Measurements from ENCODE around the gene PCDHA4. TPM values are rescaled to one million over a fixed set of nuclear protein-coding genes. Genes with fewer than 3 reads are reported as not detected.

Gene PCDHA4
- total RNA-seq, 2 donors from 2014 or later: 0.43 to 0.63 TPM

DNA sequence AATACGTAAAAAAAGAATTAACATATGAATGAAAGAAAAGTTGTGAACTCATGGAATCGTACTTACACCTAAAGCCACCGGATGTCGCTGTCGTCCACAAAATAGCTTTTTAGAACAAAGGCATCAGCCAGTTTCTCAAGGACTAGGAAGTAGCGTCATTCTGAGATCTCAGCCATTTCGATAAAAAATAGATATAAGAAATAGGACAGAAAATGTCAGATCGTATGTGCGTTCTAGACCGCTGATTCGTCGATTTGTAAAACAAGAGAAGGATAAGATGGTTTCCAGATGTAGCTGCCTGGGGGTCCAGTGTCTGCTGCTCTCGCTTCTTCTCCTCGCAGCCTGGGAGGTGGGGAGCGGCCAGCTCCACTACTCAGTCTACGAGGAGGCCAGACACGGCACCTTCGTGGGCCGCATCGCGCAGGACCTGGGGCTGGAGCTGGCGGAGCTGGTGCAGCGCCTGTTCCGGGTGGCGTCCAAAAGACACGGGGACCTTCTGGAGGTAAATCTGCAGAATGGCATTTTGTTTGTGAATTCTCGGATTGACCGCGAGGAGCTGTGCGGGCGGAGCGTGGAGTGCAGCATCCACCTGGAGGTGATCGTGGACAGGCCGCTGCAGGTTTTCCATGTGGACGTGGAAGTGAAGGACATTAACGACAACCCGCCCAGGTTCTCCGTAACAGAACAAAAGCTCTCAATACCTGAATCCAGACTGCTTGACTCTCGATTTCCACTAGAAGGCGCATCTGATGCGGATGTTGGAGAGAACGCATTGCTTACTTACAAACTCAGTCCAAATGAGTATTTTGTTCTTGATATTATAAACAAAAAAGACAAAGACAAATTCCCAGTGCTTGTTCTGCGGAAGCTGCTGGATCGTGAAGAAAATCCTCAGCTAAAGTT, 49.2 kb downstream of the PCDHA4 start, which contains the start of gene PCDHA10:
TSS of gene PCDHA10 (plus strand) at position 126 of the 903 bp plus-strand sequence. CDS start at position 278, 152 bp downstream.
- Histone ChIP-seq H3K4me3 (peak within 1 kb of the TSS in 1 of 2 donors; percentile 36), H3K27me3 (no peaks in the 10 kb centered on the region), H3K4me1 (no peaks in the 10 kb centered on the region), H3K36me3 (no peaks in the 10 kb centered on the region), H3K27ac (no peak within 1 kb of the TSS), H3K9me3 (peaks cover 0 to 19% of the 10 kb centered on the region in 2 donors)
- peak in 1 of 2 donors; percentile 45 for TF ChIP-seq CTCF (IDR thresholded peaks at IDR 0.05)
- DNase-seq (ENCODE audit: low spot score): no peak

DNA sequence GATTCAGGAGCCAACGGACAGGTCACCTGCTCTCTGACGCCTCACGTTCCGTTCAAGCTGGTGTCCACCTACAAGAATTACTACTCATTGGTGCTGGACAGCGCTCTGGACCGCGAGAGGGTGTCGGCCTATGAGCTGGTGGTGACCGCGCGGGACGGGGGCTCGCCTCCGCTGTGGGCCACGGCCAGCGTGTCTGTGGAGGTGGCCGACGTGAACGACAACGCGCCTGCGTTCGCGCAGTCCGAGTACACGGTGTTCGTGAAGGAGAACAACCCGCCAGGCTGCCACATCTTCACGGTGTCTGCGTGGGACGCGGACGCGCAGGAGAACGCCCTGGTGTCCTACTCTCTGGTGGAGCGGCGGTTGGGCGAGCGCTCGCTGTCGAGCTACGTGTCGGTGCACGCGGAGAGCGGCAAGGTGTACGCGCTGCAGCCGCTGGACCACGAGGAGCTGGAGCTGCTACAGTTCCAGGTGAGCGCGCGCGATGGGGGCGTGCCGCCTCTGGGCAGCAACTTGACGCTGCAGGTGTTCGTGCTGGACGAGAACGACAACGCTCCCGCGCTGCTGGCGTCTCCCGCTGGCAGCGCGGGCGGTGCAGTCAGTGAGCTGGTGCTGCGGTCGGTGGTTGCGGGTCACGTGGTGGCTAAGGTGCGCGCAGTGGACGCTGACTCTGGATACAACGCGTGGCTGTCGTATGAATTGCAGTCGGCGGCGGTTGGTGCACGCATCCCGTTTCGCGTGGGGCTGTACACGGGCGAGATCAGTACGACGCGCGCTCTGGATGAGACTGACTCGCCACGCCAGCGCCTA, 50.5 kb downstream of the PCDHA4 start:
- peaks cover 0 to 29% of the 10 kb centered on the region in 2 donors for H3K9me3 ChIP-seq
- no peak for DNase-seq (ENCODE audit: low spot score)
- no peaks in the 10 kb centered on the region for H3K4me1 ChIP-seq
- H3K36me3 ChIP-seq: no peaks in the 10 kb centered on the region
- H3K27me3 ChIP-seq: no peaks in the 10 kb centered on the region
- no peak overlapping the region for H3K27ac ChIP-seq
- TF ChIP-seq CTCF (IDR thresholded peaks at IDR 0.05): no peak
- H3K4me3 ChIP-seq: no peak overlapping the region

DNA sequence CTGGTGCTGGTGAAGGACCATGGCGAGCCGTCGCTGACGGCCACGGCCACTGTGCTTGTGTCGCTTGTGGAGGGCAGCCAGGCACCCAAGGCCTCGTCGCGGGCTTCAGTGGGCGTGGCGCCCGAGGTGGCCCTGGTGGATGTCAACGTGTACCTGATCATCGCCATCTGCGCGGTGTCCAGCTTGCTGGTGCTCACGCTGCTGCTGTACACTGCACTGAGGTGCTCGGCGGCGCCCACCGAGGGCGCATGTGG, 51.0 kb downstream of the PCDHA4 start:
- Histone ChIP-seq H3K27me3 (no peaks in the 10 kb centered on the region), H3K4me3 (no peak overlapping the region), H3K4me1 (no peaks in the 10 kb centered on the region), H3K36me3 (no peaks in the 10 kb centered on the region), H3K27ac (no peak overlapping the region), H3K9me3 (peaks cover 0 to 32% of the 10 kb centered on the region in 2 donors)
- no peak for DNase-seq (ENCODE audit: low spot score)
- no peak for TF ChIP-seq CTCF (IDR thresholded peaks at IDR 0.05)

GRCh38 chr5:140862441-140863295, 55.8 kb downstream of the PCDHA4 start:
- Histone ChIP-seq H3K27me3 (no peaks in the 10 kb centered on the region), H3K4me3 (no peak overlapping the region), H3K36me3 (no peaks in the 10 kb centered on the region), H3K4me1 (no peaks in the 10 kb centered on the region), H3K27ac (no peak overlapping the region), H3K9me3 (peaks cover 0 to 26% of the 10 kb centered on the region in 2 donors)
- no peak for TF ChIP-seq CTCF (IDR thresholded peaks at IDR 0.05)
- DNase-seq (ENCODE audit: low spot score): no peak

Other genes with a start within 250 kb of the PCDHA4 start
- 10 to 100 TPM; 24.6 to 27.9 TPM for gene SRA1, start 249.6 kb upstream of the PCDHA4 start, total RNA-seq
- gene APBB3, start 242.5 kb upstream of the PCDHA4 start, total RNA-seq: 1 to 10 TPM; 7.4 to 8.3 TPM
- gene SLC35A4, start 242.2 kb upstream of the PCDHA4 start, total RNA-seq: 10 to 100 TPM; 47.4 to 63.9 TPM
- 10 to 100 TPM; 25.0 to 74.1 TPM for gene CD14, start 173.9 kb upstream of the PCDHA4 start, total RNA-seq
- gene TMCO6, start 167.6 kb upstream of the PCDHA4 start, total RNA-seq: 10 to 100 TPM; 10.6 to 26.0 TPM
- 10 to 100 TPM; 79.1 to 81.5 TPM for gene NDUFA2, start 159.4 kb upstream of the PCDHA4 start, total RNA-seq
- 100 to 1,000 TPM in 1 of 2 donors, 10 to 100 TPM in 1; 75.1 to 106 TPM for gene IK, start 159.2 kb upstream of the PCDHA4 start, total RNA-seq
- 10 to 100 TPM in 1 of 2 donors, 1 to 10 TPM in 1; 8.3 to 12.4 TPM for gene WDR55, start 142.2 kb upstream of the PCDHA4 start, total RNA-seq
- gene DND1, start 133.5 kb upstream of the PCDHA4 start, total RNA-seq: under 1 TPM in 1 of 2 donors, not detected in 1; 0.51 TPM
- gene HARS1, start 115.7 kb upstream of the PCDHA4 start, total RNA-seq: 10 to 100 TPM; 33.9 to 45.6 TPM
- 10 to 100 TPM; 14.5 to 16.2 TPM for gene HARS2, start 115.6 kb upstream of the PCDHA4 start, total RNA-seq
- 10 to 100 TPM; 21.2 to 33.7 TPM for gene ZMAT2, start 106.6 kb upstream of the PCDHA4 start, total RNA-seq
- not detected for gene PCDHA1, start 20.9 kb upstream of the PCDHA4 start, total RNA-seq
- under 1 TPM; 0.07 to 0.20 TPM for gene PCDHA2, start 12.2 kb upstream of the PCDHA4 start, total RNA-seq
- gene PCDHA3, start 6.0 kb upstream of the PCDHA4 start, total RNA-seq: under 1 TPM; 0.43 to 0.48 TPM
- under 1 TPM in 1 of 2 donors, not detected in 1; 0.16 TPM for gene PCDHA5, start 14.5 kb downstream of the PCDHA4 start, total RNA-seq
- gene PCDHA6, start 20.9 kb downstream of the PCDHA4 start, total RNA-seq: under 1 TPM; 0.20 to 0.82 TPM
- gene PCDHA7, start 27.2 kb downstream of the PCDHA4 start, total RNA-seq: under 1 TPM in 1 of 2 donors, not detected in 1; 0.07 TPM
- gene PCDHA8, start 34.1 kb downstream of the PCDHA4 start, total RNA-seq: not detected
- under 1 TPM in 1 of 2 donors, not detected in 1; 0.04 TPM for gene PCDHA9, start 41.3 kb downstream of the PCDHA4 start, total RNA-seq
- under 1 TPM; 0.52 to 0.55 TPM for gene PCDHA10, start 48.8 kb downstream of the PCDHA4 start, total RNA-seq
- gene PCDHA11, start 61.9 kb downstream of the PCDHA4 start, total RNA-seq: under 1 TPM; 0.12 to 0.96 TPM
- under 1 TPM; 0.59 to 0.67 TPM for gene PCDHA12, start 68.2 kb downstream of the PCDHA4 start, total RNA-seq
- gene PCDHA13, start 75.1 kb downstream of the PCDHA4 start, total RNA-seq: under 1 TPM; 0.15 to 0.39 TPM
- gene PCDHAC1, start 119.2 kb downstream of the PCDHA4 start, total RNA-seq: under 1 TPM; 0.26 to 0.51 TPM
- 1 to 10 TPM; 3.7 to 4.1 TPM for gene PCDHAC2, start 159.4 kb downstream of the PCDHA4 start, total RNA-seq
- not detected for gene PCDHB1, start 244.3 kb downstream of the PCDHA4 start, total RNA-seq